SU-DHL-6 (cell line): ENCODE results near the gene GALR1.

Experiments
- H2AFZ ChIP-seq: fragments of 200-600 bp; sonication (generic); 2 replicates; pipeline ENCODE4 v1.6.1; 2014; ENCODE audit warnings: low read depth, mild to moderate bottlenecking, moderate library complexity, mixed read lengths, antibody characterized with exemption, low read length; ENCODE audit not compliant: severe bottlenecking
- H3F3A ChIP-seq: fragments of 200-600 bp; shearing (Covaris generic); 2 replicates; pipeline ENCODE4 v1.6.0; 2016; ENCODE audit warnings: antibody characterized with exemption, mild to moderate bottlenecking; ENCODE audit not compliant: insufficient read depth
- H3K27ac ChIP-seq: fragments of 200-600 bp; sonication (generic); 2 replicates; pipeline ENCODE4 v1.5.1; 2016; ENCODE audit warnings: low read depth, mild to moderate bottlenecking, low read length, moderate library complexity, mixed read lengths
- H3K27me3 ChIP-seq: fragments of 200-600 bp; sonication (generic), shearing (Covaris generic); 2 replicates; pipeline ENCODE4 v1.6.0; 2014; ENCODE audit warnings: mild to moderate bottlenecking, low read length
- H3K36me3 ChIP-seq: fragments of 200-600 bp; sonication (generic); 2 replicates; pipeline ENCODE4 v1.6.1; 2014; ENCODE audit warnings: mild to moderate bottlenecking, low read length, mixed read lengths
- H3K4me2 ChIP-seq: fragments of 300-600, 200-600 bp; shearing (Covaris generic), sonication (generic); 2 replicates; pipeline ENCODE4 v1.6.0; 2014; ENCODE audit warnings: low read length, low read depth, mild to moderate bottlenecking; ENCODE audit not compliant: poor library complexity, severe bottlenecking
- H3K4me3 ChIP-seq: fragments of 200-600 bp; sonication (generic); 2 replicates; pipeline ENCODE4 v1.5.1; 2014; ENCODE audit warnings: antibody characterized with exemption, low read length, mild to moderate bottlenecking, mixed read lengths; ENCODE audit not compliant: insufficient read depth, poor library complexity, severe bottlenecking
- H3K79me2 ChIP-seq: fragments of 200-600 bp; sonication (generic); 2 replicates; pipeline ENCODE4 v1.6.1; 2014; ENCODE audit warnings: mild to moderate bottlenecking, low read length, moderate library complexity; ENCODE audit not compliant: insufficient read depth
- H3K9ac ChIP-seq: fragments of 200-600 bp; sonication (generic); 2 replicates; pipeline ENCODE4 v1.7.0; 2014; ENCODE audit warnings: mild to moderate bottlenecking, low read length
- H3K9me2 ChIP-seq: fragments of 200-600 bp; sonication (generic); replicated peaks from 2 replicates; pipeline ENCODE4 v1.6.1; 2014; ENCODE audit warnings: low read length; ENCODE audit not compliant: insufficient read depth
- H3K9me3 ChIP-seq: fragments of 200-600 bp; sonication (generic); 2 replicates; pipeline ENCODE4 v1.6.1; 2014; ENCODE audit warnings: low read length, mixed read lengths; ENCODE audit not compliant: insufficient read depth
- H4K20me1 ChIP-seq: fragments of 200-600 bp; sonication (generic); 2 replicates; pipeline ENCODE4 v1.6.1; 2014; ENCODE audit warnings: low read depth, mild to moderate bottlenecking, antibody characterized with exemption, low read length, moderate library complexity, mixed read lengths
- EZH2phosphoT487 ChIP-seq: fragments of 200-600 bp; sonication (generic), shearing (Covaris generic); conservative IDR thresholded peaks from 2 replicates; pipeline ENCODE4 v1.6.1; 2018; ENCODE audit warnings: mild to moderate bottlenecking, antibody characterized with exemption, low read length, moderate library complexity, mixed read lengths
- TF ChIP-seq, protein P1 (sequence below): fragments of 200-600 bp; sonication (generic); IDR thresholded peaks from one replicate; pipeline ENCODE4 v1.5.1; 2017; ENCODE audit warnings: antibody characterized with exemption, mild to moderate bottlenecking, low read length, moderate library complexity; ENCODE audit not compliant: insufficient read depth, poor library complexity, severe bottlenecking

The GALR1 gene

DNA sequence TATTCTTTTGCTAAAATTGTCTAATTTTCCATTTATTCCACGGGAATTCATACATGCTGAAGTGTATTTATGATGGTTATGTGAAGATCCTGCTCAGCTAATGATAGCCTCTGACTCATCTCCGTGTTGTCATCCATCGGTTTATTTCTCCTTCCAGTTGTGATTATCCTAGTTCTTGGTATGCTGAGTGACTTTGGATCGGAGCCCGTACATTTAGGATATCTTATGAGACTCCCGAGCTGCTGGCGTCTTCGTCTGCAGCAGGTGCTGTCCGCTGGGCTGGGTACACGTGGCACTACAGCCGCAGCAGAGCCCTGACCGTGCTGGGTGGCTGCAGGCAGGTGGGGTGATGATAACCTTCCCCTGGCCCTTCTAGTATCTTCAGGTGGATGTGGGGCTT is 40.1 kb upstream of the GALR1 start:
- no peak for TF ChIP-seq EZH2phosphoT487
- TF ChIP-seq, protein P1, sequence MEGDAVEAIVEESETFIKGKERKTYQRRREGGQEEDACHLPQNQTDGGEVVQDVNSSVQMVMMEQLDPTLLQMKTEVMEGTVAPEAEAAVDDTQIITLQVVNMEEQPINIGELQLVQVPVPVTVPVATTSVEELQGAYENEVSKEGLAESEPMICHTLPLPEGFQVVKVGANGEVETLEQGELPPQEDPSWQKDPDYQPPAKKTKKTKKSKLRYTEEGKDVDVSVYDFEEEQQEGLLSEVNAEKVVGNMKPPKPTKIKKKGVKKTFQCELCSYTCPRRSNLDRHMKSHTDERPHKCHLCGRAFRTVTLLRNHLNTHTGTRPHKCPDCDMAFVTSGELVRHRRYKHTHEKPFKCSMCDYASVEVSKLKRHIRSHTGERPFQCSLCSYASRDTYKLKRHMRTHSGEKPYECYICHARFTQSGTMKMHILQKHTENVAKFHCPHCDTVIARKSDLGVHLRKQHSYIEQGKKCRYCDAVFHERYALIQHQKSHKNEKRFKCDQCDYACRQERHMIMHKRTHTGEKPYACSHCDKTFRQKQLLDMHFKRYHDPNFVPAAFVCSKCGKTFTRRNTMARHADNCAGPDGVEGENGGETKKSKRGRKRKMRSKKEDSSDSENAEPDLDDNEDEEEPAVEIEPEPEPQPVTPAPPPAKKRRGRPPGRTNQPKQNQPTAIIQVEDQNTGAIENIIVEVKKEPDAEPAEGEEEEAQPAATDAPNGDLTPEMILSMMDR = no peak
- no peak overlapping the region for H3K4me2 ChIP-seq
- H3K9me2 ChIP-seq = no peaks in the 10 kb centered on the region
- no peak overlapping the region for H2AFZ ChIP-seq
- no peak overlapping the region for H3K4me3 ChIP-seq
- H3K36me3 ChIP-seq = no peaks in the 10 kb centered on the region
- H3K79me2 ChIP-seq = no peaks in the 10 kb centered on the region
- H3K9ac ChIP-seq = no peak overlapping the region
- H3K27ac ChIP-seq = no peak overlapping the region
- no peaks in the 10 kb centered on the region for H3F3A ChIP-seq
- H3K27me3 ChIP-seq = no peaks in the 10 kb centered on the region
- no peaks in the 10 kb centered on the region for H4K20me1 ChIP-seq
- no peaks in the 10 kb centered on the region for H3K9me3 ChIP-seq

DNA sequence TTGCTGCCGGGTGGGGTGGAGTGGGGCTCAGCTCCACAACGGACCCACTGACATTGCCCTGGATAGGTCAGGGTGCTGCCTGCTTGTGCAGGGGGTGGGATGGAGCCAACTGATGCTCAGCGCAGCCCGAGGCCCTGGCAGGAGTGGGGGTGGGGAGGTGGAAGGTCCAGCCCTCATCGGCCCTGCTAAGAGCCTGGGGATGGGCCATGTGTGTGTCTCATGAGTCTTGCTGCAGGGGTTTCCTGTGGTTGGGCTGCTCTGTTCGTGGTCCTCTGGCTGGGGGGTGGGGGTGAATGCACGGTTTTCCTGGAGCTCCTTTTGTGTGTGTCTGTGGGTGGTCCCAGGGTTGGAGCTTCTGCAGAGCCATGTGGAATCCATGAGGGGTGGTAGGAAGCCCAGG is 39.4 kb upstream of the GALR1 start:
- H3K27ac ChIP-seq = no peak overlapping the region
- no peak overlapping the region for H3K4me3 ChIP-seq
- no peaks in the 10 kb centered on the region for H3K27me3 ChIP-seq
- no peak for TF ChIP-seq EZH2phosphoT487
- TF ChIP-seq, protein P1 = no peak
- no peaks in the 10 kb centered on the region for H3K36me3 ChIP-seq
- H3K9me2 ChIP-seq = no peaks in the 10 kb centered on the region
- H3K9ac ChIP-seq = no peak overlapping the region
- H3K4me2 ChIP-seq = no peak overlapping the region
- H4K20me1 ChIP-seq = no peaks in the 10 kb centered on the region
- no peak overlapping the region for H2AFZ ChIP-seq
- H3K9me3 ChIP-seq = no peaks in the 10 kb centered on the region
- H3K79me2 ChIP-seq = no peaks in the 10 kb centered on the region
- H3F3A ChIP-seq = no peaks in the 10 kb centered on the region

DNA sequence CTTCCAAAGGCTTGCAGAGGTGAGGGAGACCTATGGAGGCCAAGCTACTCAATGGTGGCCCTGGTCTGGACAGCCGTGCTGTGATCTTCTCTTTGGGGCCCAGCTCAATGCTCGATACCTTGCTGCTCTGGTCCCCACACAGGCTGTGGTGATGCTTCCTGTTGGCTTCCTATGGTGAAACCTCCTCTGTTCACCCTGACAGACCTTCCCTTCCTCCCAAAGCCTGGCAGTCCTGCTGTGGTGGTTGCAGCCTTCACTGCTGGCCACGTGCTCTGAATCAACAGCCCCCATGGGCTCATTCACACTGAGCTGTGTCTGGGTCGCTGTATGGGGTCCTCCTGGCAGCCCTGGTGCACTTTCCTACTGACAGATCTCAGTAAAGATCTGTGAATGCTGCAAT is 31.0 kb upstream of the GALR1 start:
- Histone ChIP-seq H3K79me2 (no peaks in the 10 kb centered on the region), H3F3A (no peaks in the 10 kb centered on the region), H3K36me3 (no peaks in the 10 kb centered on the region), H4K20me1 (no peaks in the 10 kb centered on the region), H3K9me3 (no peaks in the 10 kb centered on the region), H3K27me3 (no peaks in the 10 kb centered on the region), H2AFZ (no peak overlapping the region), H3K27ac (no peak overlapping the region), H3K4me3 (no peak overlapping the region), H3K4me2 (no peak overlapping the region), H3K9ac (no peak overlapping the region), H3K9me2 (no peaks in the 10 kb centered on the region)
- TF ChIP-seq EZH2phosphoT487 = no peak
- TF ChIP-seq, protein P1 = no peak
